H54 (cell line): ENCODE results near the gene SORCS2.

Experiments
- DNase-seq: peaks from one replicate; pipeline ENCODE4 v3.0.0; 2011; ENCODE audit warnings: low spot score, mixed read lengths; ENCODE audit not compliant: insufficient read length
- FAIRE-seq: peaks from 3 replicates; lab custom pipeline; 2011; peaks lifted over from hg19 to GRCh38; lab: Jason Lieb, UNC
- POLR2A ChIP-seq: IDR thresholded peaks from 2 replicates; pipeline ENCODE4 v1.6.1; 2011; ENCODE audit warnings: low read depth, mild to moderate bottlenecking, low read length

SORCS2 gene

DNA sequence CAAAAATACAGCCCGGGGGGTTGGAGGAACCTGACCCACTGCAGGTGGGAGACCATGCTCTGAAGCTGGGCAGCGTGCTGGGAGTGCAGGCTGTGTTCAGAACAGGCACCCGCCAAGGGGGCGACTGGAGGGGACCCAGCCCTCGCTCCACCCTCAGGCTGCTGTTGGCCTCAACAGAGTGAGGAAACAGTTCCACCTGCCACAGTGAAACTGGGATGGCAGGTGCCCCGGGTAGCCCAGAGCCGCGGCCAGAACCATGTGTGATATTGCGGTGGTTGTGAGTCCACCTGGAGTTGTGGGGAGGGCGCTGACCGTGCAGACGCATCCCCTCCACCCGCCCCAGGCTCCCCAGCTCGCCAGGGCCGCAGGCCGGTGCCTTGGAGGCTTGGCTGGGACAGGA lies 288.1 kb downstream of the SORCS2 start:
- no peak for FAIRE-seq
- no peak for TF ChIP-seq POLR2A
- no peak for DNase-seq

DNA sequence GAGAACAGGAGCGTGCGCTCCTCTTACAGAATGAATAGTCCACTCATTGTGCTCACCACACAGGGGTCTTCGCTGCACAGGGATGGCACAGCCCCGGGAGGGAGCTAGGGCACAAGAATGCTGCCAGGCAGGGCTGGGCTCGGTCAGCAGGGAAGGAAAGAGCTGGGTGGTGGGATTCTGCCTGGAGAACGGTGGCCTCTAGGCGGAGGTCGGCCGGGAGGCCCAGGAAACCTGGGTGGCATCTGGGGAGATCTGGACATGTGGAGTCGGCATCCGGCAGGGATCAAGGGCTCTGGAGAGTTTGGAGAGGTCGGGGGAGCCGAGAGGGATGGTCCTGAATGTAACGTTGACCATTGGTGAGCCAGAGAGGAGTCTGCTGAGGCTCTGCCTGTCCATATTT lies 288.9 kb downstream of the SORCS2 start:
- FAIRE-seq (no peak), DNase-seq (no peak)
- no peak for TF ChIP-seq POLR2A

DNA sequence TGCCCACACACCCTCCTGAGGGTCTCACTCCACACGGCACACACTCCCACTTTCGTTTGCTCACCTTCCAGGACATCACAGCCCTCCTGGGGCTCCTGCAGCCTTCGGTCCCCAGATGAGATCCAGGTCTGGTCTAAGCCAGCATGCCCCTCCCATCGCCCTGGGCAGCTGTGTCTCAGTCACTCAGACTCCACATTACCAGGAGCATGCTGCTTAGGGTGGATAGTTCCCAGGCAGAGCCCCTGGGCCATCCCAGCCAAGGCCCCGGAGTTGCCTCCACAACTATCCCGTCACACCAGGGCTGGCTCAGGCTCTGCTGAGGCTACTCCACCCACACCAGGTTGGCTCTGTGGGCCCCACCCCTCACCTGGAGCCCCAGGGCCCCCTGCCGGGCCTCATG lies 292.8 kb downstream of the SORCS2 start:
- TF ChIP-seq POLR2A: no peak
- no peak for FAIRE-seq

DNA sequence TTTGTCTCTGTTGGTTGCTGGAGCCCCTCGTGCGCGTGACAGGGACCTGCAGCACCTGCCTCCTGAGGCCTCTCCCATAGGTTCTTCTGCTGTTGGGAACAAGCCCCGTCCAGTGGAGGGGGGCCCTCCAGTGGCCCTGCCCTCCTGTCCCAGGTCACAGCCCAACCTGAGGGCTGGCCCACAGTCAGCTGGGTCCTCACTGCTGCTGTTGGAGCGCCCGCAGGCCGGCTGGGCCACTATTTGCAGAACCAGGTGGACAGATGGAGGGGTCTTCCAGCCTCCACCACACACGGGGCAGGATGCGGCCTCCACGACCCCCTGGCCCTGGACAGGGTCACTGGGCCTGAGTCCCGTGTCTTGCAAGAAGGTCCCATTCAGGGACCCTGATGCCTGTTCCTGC lies 293.8 kb downstream of the SORCS2 start:
- TF ChIP-seq POLR2A: no peak
- FAIRE-seq (no peak), DNase-seq (no peak)

More for the DNA sequence above, 292.8 kb downstream of the SORCS2 start:
- DNase-seq: no peak

DNA sequence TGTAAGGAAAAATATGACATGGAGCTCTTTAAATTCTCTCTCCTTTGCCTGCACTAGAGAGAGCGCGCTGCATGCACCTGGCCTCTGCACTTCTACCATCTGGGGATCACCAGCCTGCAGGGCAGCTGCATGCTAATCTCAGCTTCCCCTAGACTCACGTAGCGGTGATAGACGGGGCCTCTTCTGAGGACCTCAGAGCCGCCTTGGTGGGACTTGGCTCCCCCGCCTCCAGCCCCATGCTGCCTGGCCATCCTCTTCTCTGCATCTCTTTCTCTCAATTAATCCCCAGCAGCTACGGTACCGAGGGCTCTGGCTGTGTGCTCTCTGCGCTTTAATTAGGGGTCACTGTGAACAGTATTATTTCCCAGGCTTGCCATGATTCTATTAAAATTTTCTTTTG lies 295.2 kb downstream of the SORCS2 start:
- DNase-seq (no peak), FAIRE-seq (no peak)
- TF ChIP-seq POLR2A: no peak

DNA sequence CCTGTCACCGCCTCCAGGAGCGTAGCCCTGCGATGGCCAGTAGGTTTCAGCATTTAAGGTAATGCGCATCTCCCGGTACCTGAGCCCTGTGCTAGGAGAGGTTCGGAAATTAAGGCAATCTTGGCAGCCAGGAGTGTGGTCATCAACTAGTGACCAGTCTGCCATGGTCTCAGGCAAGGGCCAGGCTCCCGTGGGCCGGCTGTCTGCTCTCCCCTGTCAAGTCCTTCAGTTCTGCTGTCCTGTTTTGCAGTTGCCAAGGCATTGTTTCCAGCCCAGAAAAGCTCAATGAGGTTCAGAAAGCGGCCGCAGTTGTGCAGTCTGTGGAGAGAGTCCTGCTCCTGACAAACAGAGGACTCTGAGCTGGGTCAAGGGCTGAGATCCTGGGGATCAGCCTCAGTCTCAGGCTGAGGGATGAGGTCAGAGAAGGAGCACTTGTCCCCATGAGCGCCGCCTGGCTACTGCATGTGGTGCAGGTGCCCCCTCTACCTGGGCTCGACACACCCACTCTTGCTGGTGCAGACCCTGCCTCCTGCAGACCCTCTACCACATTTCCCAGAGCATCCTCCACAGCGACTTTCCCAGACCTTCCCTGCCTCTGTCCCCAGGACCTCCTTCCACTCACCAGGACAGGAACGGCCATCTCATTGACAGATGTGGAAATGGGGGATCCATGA lies 295.8 kb downstream of the SORCS2 start:
- DNase-seq (no peak), FAIRE-seq (no peak)
- TF ChIP-seq POLR2A: no peak

DNA sequence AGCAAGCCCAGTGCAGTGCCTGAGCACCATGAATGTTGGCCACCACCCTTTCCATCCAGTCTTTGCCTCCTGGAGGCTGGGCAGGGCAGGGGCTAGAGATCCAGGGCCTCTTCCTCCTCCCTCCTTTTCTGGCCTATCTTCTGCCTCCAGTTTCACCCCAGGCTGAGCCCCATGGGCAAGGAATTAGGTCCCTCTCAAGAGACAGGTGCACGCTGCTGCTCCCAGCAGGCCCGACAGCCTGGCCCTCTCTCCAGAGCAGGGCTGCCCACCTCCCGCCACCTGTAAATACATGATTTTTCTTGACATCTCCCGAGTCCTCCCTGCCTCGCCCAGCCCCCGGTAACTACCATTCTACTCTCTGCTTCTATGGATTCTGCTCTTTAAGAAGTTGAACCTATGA lies 299.6 kb downstream of the SORCS2 start:
- DNase-seq (no peak), FAIRE-seq (no peak)
- no peak for TF ChIP-seq POLR2A

DNA sequence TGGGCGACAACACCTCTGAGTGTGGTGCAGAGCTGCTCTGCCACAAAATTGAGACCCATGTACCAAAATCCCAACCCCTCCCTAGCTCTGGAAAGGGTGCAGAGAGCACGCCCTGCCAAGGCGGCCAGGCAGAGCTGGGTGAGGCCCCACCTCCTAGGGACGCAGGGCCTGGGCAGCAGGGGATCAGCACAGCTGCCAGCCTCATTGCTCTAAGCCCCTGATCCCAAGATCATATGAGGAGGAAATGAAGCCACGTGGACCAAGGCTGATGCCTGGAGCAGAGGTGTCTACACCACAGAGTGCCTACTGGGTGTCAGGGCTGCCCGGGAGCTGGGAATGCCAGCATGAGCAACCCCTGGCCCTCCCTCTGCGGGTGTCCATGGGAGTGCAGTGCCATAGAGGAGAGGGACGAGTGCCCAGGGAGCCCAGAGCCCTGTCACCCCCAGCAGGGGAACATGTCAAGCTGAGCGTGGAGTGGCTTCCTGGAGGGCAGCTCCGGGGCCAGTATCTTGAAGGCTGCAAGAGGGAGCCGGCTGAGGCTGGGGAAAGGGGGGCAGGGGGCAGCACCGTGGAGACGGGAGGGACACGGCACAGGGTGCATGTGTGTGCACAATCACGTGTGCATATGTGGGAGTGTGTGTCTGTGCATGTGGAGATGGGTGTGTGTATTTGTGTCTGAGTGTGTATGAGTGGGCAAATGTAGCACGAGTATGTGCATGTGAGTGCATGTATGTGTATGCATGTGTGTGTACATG lies 306.3 kb downstream of the SORCS2 start:
- FAIRE-seq (no peak), DNase-seq (no peak)
- TF ChIP-seq POLR2A: no peak

DNA sequence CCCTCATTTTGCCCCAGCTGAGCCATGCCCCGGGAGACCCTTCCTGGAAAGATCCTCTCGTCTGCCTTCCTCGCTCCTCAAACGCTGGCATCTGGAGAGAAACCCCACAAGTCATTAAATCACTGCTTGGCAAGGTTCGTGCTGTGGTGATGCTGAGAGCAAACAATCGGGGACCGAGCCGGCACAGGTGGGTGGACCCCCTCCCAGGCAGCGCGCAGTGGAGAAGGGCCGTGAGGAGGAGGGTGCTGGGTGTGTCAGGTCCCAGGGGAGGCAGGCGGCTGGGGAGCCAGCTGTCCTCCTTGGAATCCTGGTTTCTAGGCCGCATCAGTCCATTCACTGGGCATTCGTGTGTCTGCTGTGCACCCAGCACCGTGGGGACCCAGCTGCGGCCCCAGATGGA lies 307.3 kb downstream of the SORCS2 start:
- no peak for TF ChIP-seq POLR2A
- FAIRE-seq (no peak), DNase-seq (no peak)

DNA sequence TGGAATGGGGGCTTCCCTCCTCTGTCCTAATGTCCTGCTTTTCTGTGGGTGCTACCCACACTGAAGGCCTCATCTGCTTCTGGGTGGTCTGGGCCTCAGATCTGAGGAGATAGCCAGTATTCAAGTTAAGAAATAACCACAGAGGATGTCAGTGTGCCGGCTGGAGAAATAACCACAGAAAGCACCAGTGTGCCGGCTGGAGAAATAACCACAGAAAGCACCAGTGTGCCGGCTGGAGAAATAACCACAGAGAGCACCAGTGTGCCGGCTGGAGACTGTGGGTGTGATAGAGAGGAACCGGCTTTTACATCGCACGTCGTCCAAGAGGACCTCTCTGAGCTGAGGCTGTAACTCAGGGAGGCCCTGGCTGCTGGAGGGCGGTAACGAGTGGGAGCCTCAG lies 308.1 kb downstream of the SORCS2 start:
- DNase-seq (no peak), FAIRE-seq (no peak)
- TF ChIP-seq POLR2A: no peak

DNA sequence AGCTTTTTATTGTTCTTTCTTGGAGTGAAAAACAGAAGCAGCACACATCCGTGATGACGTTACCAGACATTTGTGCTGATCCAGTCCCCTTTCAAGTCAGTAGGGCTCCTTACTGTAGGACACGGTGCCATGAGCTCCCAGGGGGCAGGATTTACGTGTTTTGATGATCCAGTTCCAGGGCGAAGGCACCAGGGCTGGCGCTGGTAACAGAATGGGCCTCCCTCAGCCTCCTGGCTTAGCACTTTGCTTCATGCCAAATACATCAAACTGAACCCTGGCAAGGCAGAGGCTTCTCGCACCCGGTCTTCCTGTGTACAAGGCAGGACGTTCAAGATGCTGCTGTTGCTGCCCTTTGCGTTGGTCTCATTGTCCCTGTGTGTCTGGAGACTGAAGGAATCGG lies 309.0 kb downstream of the SORCS2 start:
- FAIRE-seq (no peak), DNase-seq (no peak)
- TF ChIP-seq POLR2A: no peak

DNA sequence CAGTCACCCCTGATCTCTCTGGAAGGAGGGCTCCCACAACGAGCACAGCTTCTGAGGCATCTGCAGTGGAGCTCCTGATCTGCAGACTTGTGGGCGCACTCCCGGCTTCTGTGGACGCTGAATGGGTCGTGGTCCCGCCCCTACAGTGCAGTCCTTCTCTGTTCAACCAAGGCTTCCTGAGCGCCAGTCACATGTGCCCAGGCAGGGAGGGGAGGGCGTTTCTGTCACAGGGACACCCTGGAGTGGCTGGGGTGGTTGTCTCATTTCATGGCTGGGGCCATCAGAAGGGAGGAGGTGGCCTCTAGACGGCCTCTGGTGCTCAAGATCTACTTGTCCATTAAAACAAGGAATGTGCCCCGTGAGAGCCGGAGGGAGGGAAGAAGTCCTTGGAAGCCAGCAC lies 309.5 kb downstream of the SORCS2 start:
- FAIRE-seq (no peak), DNase-seq (no peak)
- TF ChIP-seq POLR2A: no peak

DNA sequence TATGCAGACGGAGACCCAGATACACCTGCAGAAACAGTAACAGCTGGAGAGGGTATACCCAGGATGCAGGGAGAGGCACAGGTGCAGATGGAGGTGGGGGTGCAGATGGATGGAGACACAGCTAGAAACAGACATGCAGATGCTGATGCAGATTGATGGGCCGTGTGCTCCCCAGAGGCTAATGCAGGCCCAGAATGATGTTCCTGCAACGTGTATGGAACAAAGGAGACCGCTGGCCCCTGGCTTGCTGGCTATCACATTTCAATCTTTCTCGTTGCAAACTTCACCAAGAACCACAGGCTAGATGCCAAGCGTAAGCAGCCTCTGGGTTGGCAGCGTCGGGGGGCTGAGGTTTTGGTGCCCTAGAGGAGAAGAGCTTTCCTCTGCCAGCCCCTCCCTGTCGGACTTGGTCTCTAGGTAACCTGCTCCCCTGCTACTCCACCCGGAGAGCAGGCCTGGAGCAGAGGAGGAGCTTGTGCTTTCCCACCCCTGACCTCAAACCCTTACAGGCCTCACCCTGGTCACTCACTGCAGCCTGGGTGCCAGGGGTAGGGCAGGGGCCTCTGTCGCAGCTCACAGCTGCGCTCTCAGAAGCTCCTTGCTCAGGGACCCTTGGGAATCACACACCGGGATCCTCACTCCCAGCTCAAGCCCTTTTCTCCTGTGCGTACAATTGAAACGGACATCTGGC lies 311.4 kb downstream of the SORCS2 start:
- no peak for TF ChIP-seq POLR2A
- DNase-seq (no peak), FAIRE-seq (no peak)

DNA sequence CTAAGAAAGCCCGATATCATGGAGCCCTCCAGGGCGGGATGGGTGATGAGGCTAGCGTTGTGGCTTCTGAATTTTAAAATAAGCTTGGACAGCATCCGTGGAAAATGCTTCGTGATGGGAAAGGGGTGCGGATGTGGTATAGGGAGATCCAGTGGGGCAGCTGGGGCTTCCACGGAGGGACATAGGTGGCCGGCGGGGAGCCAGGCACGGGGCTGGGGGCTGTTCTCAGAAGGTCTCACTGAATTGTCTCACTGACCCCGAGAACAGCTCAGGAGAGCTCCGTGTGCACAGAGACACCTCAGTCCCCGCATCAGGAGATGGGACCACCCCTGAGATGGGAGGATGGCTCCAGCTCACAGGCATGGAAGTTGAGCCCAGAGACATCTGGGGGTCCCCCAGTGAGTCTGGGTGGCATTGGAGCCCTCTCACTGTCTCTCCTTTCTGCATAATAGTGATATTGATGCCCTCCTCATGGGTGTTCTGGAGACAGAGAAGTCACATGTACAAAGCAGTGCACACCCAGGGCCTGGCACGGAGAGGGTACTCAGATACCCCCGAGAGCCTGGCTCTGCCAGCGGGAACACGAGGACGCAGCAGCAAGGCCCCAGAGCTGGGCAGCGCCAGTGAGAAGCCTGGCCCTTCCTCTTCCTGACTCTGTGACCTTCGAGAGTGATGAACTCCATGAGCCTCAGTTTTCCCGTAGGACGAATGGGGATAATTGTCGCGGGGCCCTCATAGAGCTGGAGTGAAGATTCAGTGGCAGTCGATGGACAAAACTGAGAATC lies 313.0 kb downstream of the SORCS2 start:
- FAIRE-seq: no peak
- DNase-seq: no peak
- TF ChIP-seq POLR2A: no peak
